SU-DHL-6 (cell line): Measurements from ENCODE around the gene PTGES3L.
A peak's percentile ranks its signal among the peaks of the same experiment; 100 is the strongest.

ENCODE experiments used
- H2AFZ ChIP-seq: fragments of 200-600 bp; sonication (generic); 2 replicates; pipeline ENCODE4 v1.6.1; 2014; ENCODE audit warnings: low read depth, mild to moderate bottlenecking, moderate library complexity, mixed read lengths, antibody characterized with exemption, low read length; ENCODE audit not compliant: severe bottlenecking
- H3F3A ChIP-seq: fragments of 200-600 bp; shearing (Covaris generic); 2 replicates; pipeline ENCODE4 v1.6.0; 2016; ENCODE audit warnings: antibody characterized with exemption, mild to moderate bottlenecking; ENCODE audit not compliant: insufficient read depth
- H3K27ac ChIP-seq: fragments of 200-600 bp; sonication (generic); 2 replicates; pipeline ENCODE4 v1.5.1; 2016; ENCODE audit warnings: low read depth, mild to moderate bottlenecking, low read length, moderate library complexity, mixed read lengths
- H3K27me3 ChIP-seq: fragments of 200-600 bp; sonication (generic), shearing (Covaris generic); 2 replicates; pipeline ENCODE4 v1.6.0; 2014; ENCODE audit warnings: mild to moderate bottlenecking, low read length
- H3K36me3 ChIP-seq: fragments of 200-600 bp; sonication (generic); 2 replicates; pipeline ENCODE4 v1.6.1; 2014; ENCODE audit warnings: mild to moderate bottlenecking, low read length, mixed read lengths
- H3K4me2 ChIP-seq: fragments of 300-600, 200-600 bp; shearing (Covaris generic), sonication (generic); 2 replicates; pipeline ENCODE4 v1.6.0; 2014; ENCODE audit warnings: low read length, low read depth, mild to moderate bottlenecking; ENCODE audit not compliant: poor library complexity, severe bottlenecking
- H3K4me3 ChIP-seq: fragments of 200-600 bp; sonication (generic); 2 replicates; pipeline ENCODE4 v1.5.1; 2014; ENCODE audit warnings: antibody characterized with exemption, low read length, mild to moderate bottlenecking, mixed read lengths; ENCODE audit not compliant: insufficient read depth, poor library complexity, severe bottlenecking
- H3K79me2 ChIP-seq: fragments of 200-600 bp; sonication (generic); 2 replicates; pipeline ENCODE4 v1.6.1; 2014; ENCODE audit warnings: mild to moderate bottlenecking, low read length, moderate library complexity; ENCODE audit not compliant: insufficient read depth
- H3K9ac ChIP-seq: fragments of 200-600 bp; sonication (generic); 2 replicates; pipeline ENCODE4 v1.7.0; 2014; ENCODE audit warnings: mild to moderate bottlenecking, low read length
- H3K9me2 ChIP-seq: fragments of 200-600 bp; sonication (generic); replicated peaks from 2 replicates; pipeline ENCODE4 v1.6.1; 2014; ENCODE audit warnings: low read length; ENCODE audit not compliant: insufficient read depth
- H3K9me3 ChIP-seq: fragments of 200-600 bp; sonication (generic); 2 replicates; pipeline ENCODE4 v1.6.1; 2014; ENCODE audit warnings: low read length, mixed read lengths; ENCODE audit not compliant: insufficient read depth
- H4K20me1 ChIP-seq: fragments of 200-600 bp; sonication (generic); 2 replicates; pipeline ENCODE4 v1.6.1; 2014; ENCODE audit warnings: low read depth, mild to moderate bottlenecking, antibody characterized with exemption, low read length, moderate library complexity, mixed read lengths
- CTCF ChIP-seq: fragments of 200-600 bp; sonication (generic); IDR thresholded peaks from one replicate; pipeline ENCODE4 v1.5.1; 2017; ENCODE audit warnings: antibody characterized with exemption, mild to moderate bottlenecking, low read length, moderate library complexity; ENCODE audit not compliant: insufficient read depth, poor library complexity, severe bottlenecking
- EZH2phosphoT487 ChIP-seq: fragments of 200-600 bp; sonication (generic), shearing (Covaris generic); conservative IDR thresholded peaks from 2 replicates; pipeline ENCODE4 v1.6.1; 2018; ENCODE audit warnings: mild to moderate bottlenecking, antibody characterized with exemption, low read length, moderate library complexity, mixed read lengths

PTGES3L gene

GRCh38 chr17:42946812-42947211 is 33.1 kb downstream of the PTGES3L start:
- no peaks in the 10 kb centered on the region for H3K9me2 ChIP-seq
- no peak overlapping the region for H2AFZ ChIP-seq
- H3F3A ChIP-seq = no peaks in the 10 kb centered on the region
- H4K20me1 ChIP-seq = no peaks in the 10 kb centered on the region
- TF ChIP-seq CTCF = no peak
- no peak for TF ChIP-seq EZH2phosphoT487
- H3K79me2 ChIP-seq = no peaks in the 10 kb centered on the region
- no peaks in the 10 kb centered on the region for H3K27me3 ChIP-seq
- H3K4me2 ChIP-seq = no peak overlapping the region
- H3K9me3 ChIP-seq = no peaks in the 10 kb centered on the region
- H3K36me3 ChIP-seq = no peaks in the 10 kb centered on the region
- H3K27ac ChIP-seq = no peak overlapping the region
- H3K4me3 ChIP-seq = no peak overlapping the region
- no peak overlapping the region for H3K9ac ChIP-seq

GRCh38 chr17:42944211-42944610 is 35.7 kb downstream of the PTGES3L start:
- no peaks in the 10 kb centered on the region for H3K27me3 ChIP-seq
- no peak overlapping the region for H2AFZ ChIP-seq
- H3K9me2 ChIP-seq = no peaks in the 10 kb centered on the region
- no peak overlapping the region for H3K27ac ChIP-seq
- H3K9me3 ChIP-seq = no peaks in the 10 kb centered on the region
- H4K20me1 ChIP-seq = no peaks in the 10 kb centered on the region
- H3K4me3 ChIP-seq = no peak overlapping the region
- no peaks in the 10 kb centered on the region for H3K36me3 ChIP-seq
- no peak overlapping the region for H3K4me2 ChIP-seq
- TF ChIP-seq CTCF = no peak
- no peak for TF ChIP-seq EZH2phosphoT487
- no peak overlapping the region for H3K9ac ChIP-seq
- H3F3A ChIP-seq = no peaks in the 10 kb centered on the region
- H3K79me2 ChIP-seq = no peaks in the 10 kb centered on the region

- no peaks in the 10 kb centered on the region for H4K20me1 ChIP-seq
- no peaks in the 10 kb centered on the region for H3K79me2 ChIP-seq
- H3K9me2 ChIP-seq = no peaks in the 10 kb centered on the region
- H3K27ac ChIP-seq = no peak overlapping the region
- no peak overlapping the region for H2AFZ ChIP-seq
- no peak overlapping the region for H3K4me3 ChIP-seq
- no peaks in the 10 kb centered on the region for H3K9me3 ChIP-seq
- no peak overlapping the region for H3K4me2 ChIP-seq
- no peaks in the 10 kb centered on the region for H3K36me3 ChIP-seq
- TF ChIP-seq CTCF = peak; percentile 42
- no peak for TF ChIP-seq EZH2phosphoT487
- no peaks in the 10 kb centered on the region for H3K27me3 ChIP-seq
- H3F3A ChIP-seq = no peaks in the 10 kb centered on the region
- H3K9ac ChIP-seq = no peak overlapping the region
These were observed 41.9 kb downstream of the PTGES3L start for GRCh38 chr17:42937712-42938596.
